Esophagus squamous epithelium (tissue), 4 donors: ENCODE data around the gene ABCE1.

ENCODE experiments used
- POLR2A ChIP-seq, 4 donors: fragments of 450-650 bp; IDR thresholded peaks; one replicate each; pipeline ENCODE4 v1.6.1; 2017; ENCODE audit warnings: antibody characterized with exemption in 4 of 4, mild to moderate bottlenecking in 4 of 4, moderate library complexity in 3 of 4
- TF ChIP-seq, protein P1 (sequence below), 6 experiments: fragments of 450-650 bp in 4 of 6; fragments of 200-600 bp in 2 of 6; sonication (generic) in 2 of 6; IDR thresholded peaks; one replicate each; pipeline ENCODE4 v1.5.1; 2016 to 2019; ENCODE audit warnings: antibody characterized with exemption in 6 of 6, mild to moderate bottlenecking in 4 of 6, moderate library complexity in 4 of 6

DNA sequence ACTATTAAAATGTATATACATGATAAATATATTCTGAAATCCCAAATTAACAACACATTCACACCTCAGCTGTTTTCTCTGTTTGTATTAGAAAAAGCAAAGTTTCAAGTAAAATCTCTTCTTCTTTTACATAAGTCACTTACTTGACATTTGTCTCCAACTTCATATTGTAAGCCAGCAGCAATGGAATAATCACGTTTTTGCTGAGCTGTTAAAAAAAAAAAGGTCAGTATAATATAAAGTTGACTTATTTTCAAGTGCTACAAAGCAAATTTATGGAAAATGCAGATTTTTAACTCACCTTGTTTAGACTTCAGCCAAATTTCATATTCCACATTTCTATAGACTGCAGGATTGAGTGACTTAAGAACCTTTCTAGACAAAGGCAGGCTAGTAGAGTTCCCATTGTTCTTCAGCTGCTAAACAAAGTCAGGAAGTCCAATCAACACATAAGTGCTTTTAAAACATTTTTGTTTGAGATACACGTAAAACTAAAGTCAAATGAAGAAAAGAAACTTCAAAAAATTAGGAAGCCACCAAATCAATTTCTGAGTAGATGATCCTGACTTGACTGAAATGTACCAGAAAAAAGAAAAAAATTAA lies 57.3 kb downstream of the ABCE1 start:
- TF ChIP-seq, protein P1, sequence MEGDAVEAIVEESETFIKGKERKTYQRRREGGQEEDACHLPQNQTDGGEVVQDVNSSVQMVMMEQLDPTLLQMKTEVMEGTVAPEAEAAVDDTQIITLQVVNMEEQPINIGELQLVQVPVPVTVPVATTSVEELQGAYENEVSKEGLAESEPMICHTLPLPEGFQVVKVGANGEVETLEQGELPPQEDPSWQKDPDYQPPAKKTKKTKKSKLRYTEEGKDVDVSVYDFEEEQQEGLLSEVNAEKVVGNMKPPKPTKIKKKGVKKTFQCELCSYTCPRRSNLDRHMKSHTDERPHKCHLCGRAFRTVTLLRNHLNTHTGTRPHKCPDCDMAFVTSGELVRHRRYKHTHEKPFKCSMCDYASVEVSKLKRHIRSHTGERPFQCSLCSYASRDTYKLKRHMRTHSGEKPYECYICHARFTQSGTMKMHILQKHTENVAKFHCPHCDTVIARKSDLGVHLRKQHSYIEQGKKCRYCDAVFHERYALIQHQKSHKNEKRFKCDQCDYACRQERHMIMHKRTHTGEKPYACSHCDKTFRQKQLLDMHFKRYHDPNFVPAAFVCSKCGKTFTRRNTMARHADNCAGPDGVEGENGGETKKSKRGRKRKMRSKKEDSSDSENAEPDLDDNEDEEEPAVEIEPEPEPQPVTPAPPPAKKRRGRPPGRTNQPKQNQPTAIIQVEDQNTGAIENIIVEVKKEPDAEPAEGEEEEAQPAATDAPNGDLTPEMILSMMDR (IDR thresholded peaks at IDR 0.05), result no peak
- TF ChIP-seq POLR2A (IDR thresholded peaks at IDR 0.05), result no peak
